ENCODE results near the gene HSD17B7. TPM values are rescaled to one million over a fixed set of nuclear protein-coding genes. Genes with fewer than 3 reads are reported as not detected.

The HSD17B7 gene
- total and polyA plus RNA-seq, 9 of the 15 experiments (the other 6 are each of a cell fraction or from before 2014, with no cell fraction given): 12.7 to 48.7 (median 21.3) TPM

DNA sequence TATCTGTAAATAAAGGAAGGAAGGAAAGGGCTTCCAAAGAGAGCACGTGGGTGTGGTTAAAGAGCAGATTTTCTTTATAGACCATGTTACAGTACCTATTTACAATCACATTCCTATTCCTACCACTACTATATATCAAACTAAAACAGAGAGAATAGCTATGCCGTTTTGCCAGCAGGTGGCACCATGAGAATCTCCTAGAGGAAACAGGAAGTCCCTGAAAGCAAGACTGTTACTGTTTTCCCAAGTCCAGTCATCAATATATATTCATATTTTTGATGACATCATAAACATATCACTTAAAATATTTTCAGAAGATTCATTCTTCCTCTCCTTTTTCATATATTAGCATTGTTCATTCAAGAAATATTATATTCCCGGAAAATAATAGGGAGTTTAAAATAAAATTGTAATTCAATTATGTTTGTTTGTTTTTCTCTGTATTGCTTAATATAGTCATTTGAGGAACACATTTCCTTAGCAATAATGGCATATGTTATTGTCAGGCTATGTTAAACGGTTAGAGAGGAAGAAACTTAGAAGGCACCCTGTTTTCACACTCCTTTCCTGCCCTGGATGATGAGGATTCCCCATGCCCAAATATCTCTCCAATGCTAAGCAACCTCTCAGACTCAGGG lies 63.9 kb downstream of the HSD17B7 start (continued):
- TF ChIP-seq, protein P1, sequence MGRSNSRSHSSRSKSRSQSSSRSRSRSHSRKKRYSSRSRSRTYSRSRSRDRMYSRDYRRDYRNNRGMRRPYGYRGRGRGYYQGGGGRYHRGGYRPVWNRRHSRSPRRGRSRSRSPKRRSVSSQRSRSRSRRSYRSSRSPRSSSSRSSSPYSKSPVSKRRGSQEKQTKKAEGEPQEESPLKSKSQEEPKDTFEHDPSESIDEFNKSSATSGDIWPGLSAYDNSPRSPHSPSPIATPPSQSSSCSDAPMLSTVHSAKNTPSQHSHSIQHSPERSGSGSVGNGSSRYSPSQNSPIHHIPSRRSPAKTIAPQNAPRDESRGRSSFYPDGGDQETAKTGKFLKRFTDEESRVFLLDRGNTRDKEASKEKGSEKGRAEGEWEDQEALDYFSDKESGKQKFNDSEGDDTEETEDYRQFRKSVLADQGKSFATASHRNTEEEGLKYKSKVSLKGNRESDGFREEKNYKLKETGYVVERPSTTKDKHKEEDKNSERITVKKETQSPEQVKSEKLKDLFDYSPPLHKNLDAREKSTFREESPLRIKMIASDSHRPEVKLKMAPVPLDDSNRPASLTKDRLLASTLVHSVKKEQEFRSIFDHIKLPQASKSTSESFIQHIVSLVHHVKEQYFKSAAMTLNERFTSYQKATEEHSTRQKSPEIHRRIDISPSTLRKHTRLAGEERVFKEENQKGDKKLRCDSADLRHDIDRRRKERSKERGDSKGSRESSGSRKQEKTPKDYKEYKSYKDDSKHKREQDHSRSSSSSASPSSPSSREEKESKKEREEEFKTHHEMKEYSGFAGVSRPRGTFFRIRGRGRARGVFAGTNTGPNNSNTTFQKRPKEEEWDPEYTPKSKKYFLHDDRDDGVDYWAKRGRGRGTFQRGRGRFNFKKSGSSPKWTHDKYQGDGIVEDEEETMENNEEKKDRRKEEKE (IDR thresholded peaks at IDR 0.05; ENCODE audit: borderline replicate concordance in 1 of 2, control insufficient read depth in 1 of 2, low read depth in 2 of 2, low read length in 1 of 2): no peak
- no peak for TF ChIP-seq ETS1 (conservative IDR thresholded peaks at IDR 0.05; ENCODE audit: control insufficient read depth, low read depth, low read length)
- no peak for TF ChIP-seq TBL1XR1 (IDR thresholded peaks at IDR 0.05; ENCODE audit: low read length in 2 of 2)
- TF ChIP-seq ZNF232 (CRISPR knock-in tag; IDR thresholded peaks at IDR 0.05): no peak
- TF ChIP-seq, protein P2, sequence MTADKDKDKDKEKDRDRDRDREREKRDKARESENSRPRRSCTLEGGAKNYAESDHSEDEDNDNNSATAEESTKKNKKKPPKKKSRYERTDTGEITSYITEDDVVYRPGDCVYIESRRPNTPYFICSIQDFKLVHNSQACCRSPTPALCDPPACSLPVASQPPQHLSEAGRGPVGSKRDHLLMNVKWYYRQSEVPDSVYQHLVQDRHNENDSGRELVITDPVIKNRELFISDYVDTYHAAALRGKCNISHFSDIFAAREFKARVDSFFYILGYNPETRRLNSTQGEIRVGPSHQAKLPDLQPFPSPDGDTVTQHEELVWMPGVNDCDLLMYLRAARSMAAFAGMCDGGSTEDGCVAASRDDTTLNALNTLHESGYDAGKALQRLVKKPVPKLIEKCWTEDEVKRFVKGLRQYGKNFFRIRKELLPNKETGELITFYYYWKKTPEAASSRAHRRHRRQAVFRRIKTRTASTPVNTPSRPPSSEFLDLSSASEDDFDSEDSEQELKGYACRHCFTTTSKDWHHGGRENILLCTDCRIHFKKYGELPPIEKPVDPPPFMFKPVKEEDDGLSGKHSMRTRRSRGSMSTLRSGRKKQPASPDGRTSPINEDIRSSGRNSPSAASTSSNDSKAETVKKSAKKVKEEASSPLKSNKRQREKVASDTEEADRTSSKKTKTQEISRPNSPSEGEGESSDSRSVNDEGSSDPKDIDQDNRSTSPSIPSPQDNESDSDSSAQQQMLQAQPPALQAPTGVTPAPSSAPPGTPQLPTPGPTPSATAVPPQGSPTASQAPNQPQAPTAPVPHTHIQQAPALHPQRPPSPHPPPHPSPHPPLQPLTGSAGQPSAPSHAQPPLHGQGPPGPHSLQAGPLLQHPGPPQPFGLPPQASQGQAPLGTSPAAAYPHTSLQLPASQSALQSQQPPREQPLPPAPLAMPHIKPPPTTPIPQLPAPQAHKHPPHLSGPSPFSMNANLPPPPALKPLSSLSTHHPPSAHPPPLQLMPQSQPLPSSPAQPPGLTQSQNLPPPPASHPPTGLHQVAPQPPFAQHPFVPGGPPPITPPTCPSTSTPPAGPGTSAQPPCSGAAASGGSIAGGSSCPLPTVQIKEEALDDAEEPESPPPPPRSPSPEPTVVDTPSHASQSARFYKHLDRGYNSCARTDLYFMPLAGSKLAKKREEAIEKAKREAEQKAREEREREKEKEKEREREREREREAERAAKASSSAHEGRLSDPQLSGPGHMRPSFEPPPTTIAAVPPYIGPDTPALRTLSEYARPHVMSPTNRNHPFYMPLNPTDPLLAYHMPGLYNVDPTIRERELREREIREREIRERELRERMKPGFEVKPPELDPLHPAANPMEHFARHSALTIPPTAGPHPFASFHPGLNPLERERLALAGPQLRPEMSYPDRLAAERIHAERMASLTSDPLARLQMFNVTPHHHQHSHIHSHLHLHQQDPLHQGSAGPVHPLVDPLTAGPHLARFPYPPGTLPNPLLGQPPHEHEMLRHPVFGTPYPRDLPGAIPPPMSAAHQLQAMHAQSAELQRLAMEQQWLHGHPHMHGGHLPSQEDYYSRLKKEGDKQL (CRISPR knock-in tag; IDR thresholded peaks at IDR 0.05; ENCODE audit: borderline replicate concordance): no peak
- TF ChIP-seq, protein P3, sequence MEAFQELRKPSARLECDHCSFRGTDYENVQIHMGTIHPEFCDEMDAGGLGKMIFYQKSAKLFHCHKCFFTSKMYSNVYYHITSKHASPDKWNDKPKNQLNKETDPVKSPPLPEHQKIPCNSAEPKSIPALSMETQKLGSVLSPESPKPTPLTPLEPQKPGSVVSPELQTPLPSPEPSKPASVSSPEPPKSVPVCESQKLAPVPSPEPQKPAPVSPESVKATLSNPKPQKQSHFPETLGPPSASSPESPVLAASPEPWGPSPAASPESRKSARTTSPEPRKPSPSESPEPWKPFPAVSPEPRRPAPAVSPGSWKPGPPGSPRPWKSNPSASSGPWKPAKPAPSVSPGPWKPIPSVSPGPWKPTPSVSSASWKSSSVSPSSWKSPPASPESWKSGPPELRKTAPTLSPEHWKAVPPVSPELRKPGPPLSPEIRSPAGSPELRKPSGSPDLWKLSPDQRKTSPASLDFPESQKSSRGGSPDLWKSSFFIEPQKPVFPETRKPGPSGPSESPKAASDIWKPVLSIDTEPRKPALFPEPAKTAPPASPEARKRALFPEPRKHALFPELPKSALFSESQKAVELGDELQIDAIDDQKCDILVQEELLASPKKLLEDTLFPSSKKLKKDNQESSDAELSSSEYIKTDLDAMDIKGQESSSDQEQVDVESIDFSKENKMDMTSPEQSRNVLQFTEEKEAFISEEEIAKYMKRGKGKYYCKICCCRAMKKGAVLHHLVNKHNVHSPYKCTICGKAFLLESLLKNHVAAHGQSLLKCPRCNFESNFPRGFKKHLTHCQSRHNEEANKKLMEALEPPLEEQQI (IDR thresholded peaks at IDR 0.05): no peak
- TF ChIP-seq, protein P4, sequence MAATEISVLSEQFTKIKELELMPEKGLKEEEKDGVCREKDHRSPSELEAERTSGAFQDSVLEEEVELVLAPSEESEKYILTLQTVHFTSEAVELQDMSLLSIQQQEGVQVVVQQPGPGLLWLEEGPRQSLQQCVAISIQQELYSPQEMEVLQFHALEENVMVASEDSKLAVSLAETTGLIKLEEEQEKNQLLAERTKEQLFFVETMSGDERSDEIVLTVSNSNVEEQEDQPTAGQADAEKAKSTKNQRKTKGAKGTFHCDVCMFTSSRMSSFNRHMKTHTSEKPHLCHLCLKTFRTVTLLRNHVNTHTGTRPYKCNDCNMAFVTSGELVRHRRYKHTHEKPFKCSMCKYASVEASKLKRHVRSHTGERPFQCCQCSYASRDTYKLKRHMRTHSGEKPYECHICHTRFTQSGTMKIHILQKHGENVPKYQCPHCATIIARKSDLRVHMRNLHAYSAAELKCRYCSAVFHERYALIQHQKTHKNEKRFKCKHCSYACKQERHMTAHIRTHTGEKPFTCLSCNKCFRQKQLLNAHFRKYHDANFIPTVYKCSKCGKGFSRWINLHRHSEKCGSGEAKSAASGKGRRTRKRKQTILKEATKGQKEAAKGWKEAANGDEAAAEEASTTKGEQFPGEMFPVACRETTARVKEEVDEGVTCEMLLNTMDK (IDR thresholded peaks at IDR 0.05; ENCODE audit: borderline replicate concordance, insufficient read depth, low read depth, low read length, poor library complexity, severe bottlenecking): peak; percentile 66
- no peak for TF ChIP-seq ZEB2 (IDR thresholded peaks at IDR 0.05)
- TF ChIP-seq PHF8 (IDR thresholded peaks at IDR 0.05; ENCODE audit: borderline replicate concordance, low read length): no peak

Measured in K562 (cell line).